Measurements from ENCODE around the gene SPATA45.

Gene SPATA45

GRCh38 chr1:212827831-212828278, 19.6 kb downstream of the SPATA45 start:
- DNase-seq, result no peak

GRCh38 chr1:212827171-212827776, 20.2 kb downstream of the SPATA45 start:
- DNase-seq, result no peak

GRCh38 chr1:212825798-212826452, 21.5 kb downstream of the SPATA45 start:
- no peak for DNase-seq

- no peak for DNase-seq
Measured at GRCh38 chr1:212824201-212824600, 23.2 kb downstream of the SPATA45 start.

- DNase-seq, result no peak
Measured at GRCh38 chr1:212822956-212823355, 24.5 kb downstream of the SPATA45 start.

- no peak for DNase-seq
Measured at GRCh38 chr1:212820969-212821368, 26.5 kb downstream of the SPATA45 start.

GRCh38 chr1:212819726-212820125, 27.7 kb downstream of the SPATA45 start:
- no peak for DNase-seq

- DNase-seq, result no peak
Measured at GRCh38 chr1:212816567-212817278, 30.7 kb downstream of the SPATA45 start.

- DNase-seq, result no peak
Measured at GRCh38 chr1:212814537-212815334, 32.7 kb downstream of the SPATA45 start.

- no peak for DNase-seq
Measured at GRCh38 chr1:212805767-212806166, 41.7 kb downstream of the SPATA45 start.

GRCh38 chr1:212797681-212798080, 49.8 kb downstream of the SPATA45 start:
- no peak for DNase-seq

GRCh38 chr1:212794561-212795014, 52.9 kb downstream of the SPATA45 start:
- DNase-seq, result no peak

GRCh38 chr1:212792396-212792908, 55.0 kb downstream of the SPATA45 start:
- no peak for DNase-seq

GRCh38 chr1:212791676-212792395, 55.6 kb downstream of the SPATA45 start, which contains the start of the genes NSL1 and TATDN3:
NSL1 (minus strand) TSS chr1:212791777; CDS start chr1:212791763, 14 bp downstream.
TATDN3 (plus strand) TSS chr1:212791894; CDS start chr1:212791922, 28 bp downstream.
- DNase-seq, result peak; percentile 92

GRCh38 chr1:212791261-212791675, 56.2 kb downstream of the SPATA45 start:
- DNase-seq, result no peak

GRCh38 chr1:212785871-212786270, 61.6 kb downstream of the SPATA45 start:
- no peak for DNase-seq

GRCh38 chr1:212783976-212784375, 63.5 kb downstream of the SPATA45 start:
- no peak for DNase-seq

- DNase-seq, result no peak
Measured at GRCh38 chr1:212782422-212783154, 64.9 kb downstream of the SPATA45 start.

GRCh38 chr1:212781225-212781624, 66.2 kb downstream of the SPATA45 start:
- DNase-seq, result no peak

GRCh38 chr1:212780759-212781158, 66.7 kb downstream of the SPATA45 start:
- DNase-seq, result no peak
